Activated CD4-positive, alpha-beta T cell treated with anti-CD3 and anti-CD28 coated beads for 36 hours (primary cell): ENCODE results near the gene ELAVL1. TPM values are rescaled to one million over a fixed set of nuclear protein-coding genes. Genes with fewer than 3 reads are reported as not detected.
"Not testable (repeated sequence)": the region's sequence is repeated elsewhere in the genome, so short reads cannot be mapped to it uniquely, and the experiment has no call there.

Experiments
- ATAC-seq: fragments of 200-7000 bp; cut with Tn5 transposase; one replicate; pipeline ENCODE4 v1.10.0; 2021; ENCODE audit warnings: mild to moderate bottlenecking, moderate library complexity
- CTCF ChIA-PET: fragments of 350-600 bp; sonication (Branson Sonifier 250); formaldehyde crosslinking; loops from one replicate; lab custom pipeline; 2021; ENCODE audit warnings: antibody characterized with exemption; lab: Charles Lee
- POLR2A ChIA-PET: fragments of 350-600 bp; sonication (Branson Sonifier 250); formaldehyde crosslinking; loops from one replicate; lab custom pipeline; 2021; ENCODE audit warnings: antibody characterized with exemption, inconsistent platforms; lab: Charles Lee
- DNase-seq: peaks from one replicate; pipeline ENCODE4 v3.0.0-alpha.2; 2020
- H3K27ac Mint-ChIP-seq: one replicate; pipeline ENCODE4 v1.8.0; 2021; ENCODE audit warnings: mixed read lengths
- H3K27me3 Mint-ChIP-seq: one replicate; pipeline ENCODE4 v1.8.0; 2021; ENCODE audit warnings: mixed read lengths
- H3K36me3 Mint-ChIP-seq: one replicate; pipeline ENCODE4 v1.8.0; 2021; ENCODE audit warnings: low read depth, mixed read lengths
- H3K4me1 Mint-ChIP-seq: one replicate; pipeline ENCODE4 v1.8.0; 2021; ENCODE audit warnings: mixed read lengths
- H3K4me3 Mint-ChIP-seq: one replicate; pipeline ENCODE4 v1.8.0; 2021; ENCODE audit warnings: mild to moderate bottlenecking, moderate library complexity, mixed read lengths
- H3K9me3 Mint-ChIP-seq: one replicate; pipeline ENCODE4 v1.8.0; 2021; ENCODE audit warnings: low read depth, mixed read lengths
- intact Hi-C, 2 experiments: fragments of 100-400 bp; cut with DNase I in 1 of 2; cut with micrococcal nuclease in 1 of 2; formaldehyde crosslinking; loops; one replicate each; pipeline versions ENCODE4 v1.14.2 to v1.15.1; 2022 to 2024; cut with DNase I, micrococcal nuclease
- total RNA-seq, 2 experiments: library from RNA; stranded (reverse); gene quantifications; one replicate each; pipeline ENCODE4 v1.2.3, GENCODE V29; 2021

Gene ELAVL1
- total RNA-seq, 2 experiments from 2014 or later = 149 to 184 TPM

- no peaks in the 10 kb centered on the region for H3K4me1 Mint-ChIP-seq
- POLR2A ChIA-PET = no interaction called here
- CTCF ChIA-PET = interaction anchor here (1.5 kb wide), 1 partner anchor 22 kb away, joined by 3 read pairs; no protein-coding TSS in a partner anchor
- ATAC-seq (no peak), DNase-seq (no peak)
- H3K27me3 Mint-ChIP-seq = no peaks in the 10 kb centered on the region
- H3K4me3 Mint-ChIP-seq = no peak overlapping the region
- no peak overlapping the region for H3K27ac Mint-ChIP-seq
- no peaks in the 10 kb centered on the region for H3K9me3 Mint-ChIP-seq
- intact Hi-C loops = no loop called here
- peaks cover 32% of the 10 kb centered on the region for H3K36me3 Mint-ChIP-seq
Observed at GRCh38 chr19:7965921-7966665, 39.3 kb downstream of the ELAVL1 start.

- POLR2A ChIA-PET = no interaction called here
- CTCF ChIA-PET = no interaction called here
- ATAC-seq = no peak
- peaks cover 26% of the 10 kb centered on the region for H3K36me3 Mint-ChIP-seq
- H3K4me1 Mint-ChIP-seq = no peaks in the 10 kb centered on the region
- intact Hi-C loops = no loop called here
- H3K27me3 Mint-ChIP-seq = no peaks in the 10 kb centered on the region
- no peak for DNase-seq
- H3K9me3 Mint-ChIP-seq = no peaks in the 10 kb centered on the region
- no peak overlapping the region for H3K4me3 Mint-ChIP-seq
- H3K27ac Mint-ChIP-seq = no peak overlapping the region
Observed at GRCh38 chr19:7965259-7965841, 40.1 kb downstream of the ELAVL1 start.

- no peak overlapping the region for H3K27ac Mint-ChIP-seq
- H3K36me3 Mint-ChIP-seq = peaks cover 24% of the 10 kb centered on the region
- CTCF ChIA-PET = interaction anchor here (0.5 kb wide), 1 partner anchor 361 kb away, joined by 3 read pairs; no protein-coding TSS in a partner anchor
- no peaks in the 10 kb centered on the region for H3K9me3 Mint-ChIP-seq
- DNase-seq = no peak
- intact Hi-C loops = no loop called here
- no peaks in the 10 kb centered on the region for H3K4me1 Mint-ChIP-seq
- H3K4me3 Mint-ChIP-seq = no peak overlapping the region
- no peak for ATAC-seq
- no peaks in the 10 kb centered on the region for H3K27me3 Mint-ChIP-seq
- POLR2A ChIA-PET = no interaction called here
Observed at GRCh38 chr19:7963566-7963965, 41.9 kb downstream of the ELAVL1 start.

GRCh38 chr19:7962644-7963268 is 42.7 kb downstream of the ELAVL1 start:
- CTCF ChIA-PET = no interaction called here

GRCh38 chr19:7961920-7962626 is 43.4 kb downstream of the ELAVL1 start:
- POLR2A ChIA-PET = no interaction called here
- Mint-ChIP-seq H3K36me3 (peaks cover 16% of the 10 kb centered on the region), H3K9me3 (no peaks in the 10 kb centered on the region), H3K4me1 (no peaks in the 10 kb centered on the region), H3K4me3 (no peak overlapping the region), H3K27ac (no peak overlapping the region), H3K27me3 (no peaks in the 10 kb centered on the region)
- DNase-seq (no peak), ATAC-seq (no peak)
- CTCF ChIA-PET = no interaction called here
- intact Hi-C loops = no loop called here

More at GRCh38 chr19:7962644-7963268, 42.7 kb downstream of the ELAVL1 start:
- H3K9me3 Mint-ChIP-seq = no peaks in the 10 kb centered on the region
- H3K36me3 Mint-ChIP-seq = peaks cover 22% of the 10 kb centered on the region
- H3K4me3 Mint-ChIP-seq = no peak overlapping the region
- intact Hi-C loops = no loop called here
- no peak overlapping the region for H3K27ac Mint-ChIP-seq
- H3K4me1 Mint-ChIP-seq = no peaks in the 10 kb centered on the region
- DNase-seq (no peak), ATAC-seq (no peak)
- POLR2A ChIA-PET = no interaction called here
- H3K27me3 Mint-ChIP-seq = no peaks in the 10 kb centered on the region

- H3K27me3 Mint-ChIP-seq, H3K9me3 Mint-ChIP-seq, H3K4me1 Mint-ChIP-seq, CTCF ChIA-PET, ATAC-seq, intact Hi-C loops, DNase-seq, H3K27ac Mint-ChIP-seq, H3K4me3 Mint-ChIP-seq: not testable (repeated sequence)
- POLR2A ChIA-PET = interaction anchor here (0.6 kb wide), 1 partner anchor 43 kb away, joined by 4 read pairs; no protein-coding TSS in a partner anchor
- H3K36me3 Mint-ChIP-seq = peaks cover 12% of the 10 kb centered on the region
Observed at GRCh38 chr19:7961082-7961481, 44.4 kb downstream of the ELAVL1 start.

- DNase-seq (no peak), ATAC-seq (no peak)
- intact Hi-C loops = no loop called here
- Mint-ChIP-seq H3K4me1 (no peaks in the 10 kb centered on the region), H3K27me3 (no peaks in the 10 kb centered on the region), H3K27ac (peak overlapping the region; percentile 37), H3K36me3 (peaks cover 12% of the 10 kb centered on the region), H3K4me3 (no peak overlapping the region), H3K9me3 (no peaks in the 10 kb centered on the region)
- POLR2A ChIA-PET = interaction anchor here (1.4 kb wide), 1 partner anchor 16 kb away, joined by 4 read pairs; the partner anchor contains the start of gene TIMM44
- CTCF ChIA-PET = interaction anchor here (0.6 to 1.0 kb wide), 2 partner anchors 15 to 30 kb away, joined by 3 to 6 read pairs; no protein-coding TSS in a partner anchor
Observed at GRCh38 chr19:7959211-7959610, 46.2 kb downstream of the ELAVL1 start.

- no peaks in the 10 kb centered on the region for H3K4me1 Mint-ChIP-seq
- H3K27ac Mint-ChIP-seq = no peak overlapping the region
- no peaks in the 10 kb centered on the region for H3K27me3 Mint-ChIP-seq
- H3K4me3 Mint-ChIP-seq = no peak overlapping the region
- no peak for ATAC-seq
- no peak for DNase-seq
- intact Hi-C loops = no loop called here
- H3K9me3 Mint-ChIP-seq = no peaks in the 10 kb centered on the region
- POLR2A ChIA-PET = interaction anchor here (0.6 kb wide), 1 partner anchor 358 kb away, joined by 4 read pairs; no protein-coding TSS in a partner anchor
- CTCF ChIA-PET = no interaction called here
- H3K36me3 Mint-ChIP-seq = no peaks in the 10 kb centered on the region
Observed at GRCh38 chr19:7955696-7956095, 49.7 kb downstream of the ELAVL1 start.

GRCh38 chr19:7953576-7953975 is 51.9 kb downstream of the ELAVL1 start:
- DNase-seq (no peak), ATAC-seq (no peak)
- ChIA-PET CTCF (no interaction called here), POLR2A (interaction anchor here (0.6 kb wide), 1 partner anchor 288 kb away, joined by 4 read pairs; no protein-coding TSS in a partner anchor)
- H3K27me3 Mint-ChIP-seq = no peaks in the 10 kb centered on the region
- no peak overlapping the region for H3K4me3 Mint-ChIP-seq
- no peak overlapping the region for H3K27ac Mint-ChIP-seq
- intact Hi-C loops = no loop called here
- no peaks in the 10 kb centered on the region for H3K9me3 Mint-ChIP-seq
- H3K36me3 Mint-ChIP-seq = no peaks in the 10 kb centered on the region
- H3K4me1 Mint-ChIP-seq = no peaks in the 10 kb centered on the region

- ChIA-PET POLR2A (no interaction called here), CTCF (no interaction called here)
- H3K27ac Mint-ChIP-seq = no peak overlapping the region
- H3K4me3 Mint-ChIP-seq = no peak overlapping the region
- intact Hi-C loops = no loop called here
- no peak for ATAC-seq
- DNase-seq = no peak
- H3K27me3 Mint-ChIP-seq = no peaks in the 10 kb centered on the region
- no peaks in the 10 kb centered on the region for H3K36me3 Mint-ChIP-seq
- no peaks in the 10 kb centered on the region for H3K9me3 Mint-ChIP-seq
- H3K4me1 Mint-ChIP-seq = no peaks in the 10 kb centered on the region
Observed at GRCh38 chr19:7953060-7953459, 52.4 kb downstream of the ELAVL1 start.

GRCh38 chr19:7947939-7948338 is 57.5 kb downstream of the ELAVL1 start:
- Mint-ChIP-seq H3K27me3 (no peaks in the 10 kb centered on the region), H3K36me3 (peaks cover 3% of the 10 kb centered on the region), H3K27ac (no peak overlapping the region), H3K4me3 (no peak overlapping the region), H3K4me1 (peaks cover 10% of the 10 kb centered on the region), H3K9me3 (no peaks in the 10 kb centered on the region)
- DNase-seq (no peak), ATAC-seq (no peak)
- CTCF ChIA-PET = interaction anchor here (0.5 kb wide), 1 partner anchor 50 kb away, joined by 3 read pairs; no protein-coding TSS in a partner anchor
- POLR2A ChIA-PET = no interaction called here
- intact Hi-C loops = loop anchor here in 1 of 2 experiments (10.0 kb wide), 1 partner anchor 307 kb away; no protein-coding TSS in a partner anchor
